GM12873 (cell line): Measurements from ENCODE around the gene PHOSPHO1.

Experiments
- TF ChIP-seq, protein P1 (sequence below): IDR thresholded peaks from 2 replicates; pipeline ENCODE4 v1.5.1; 2012; ENCODE audit warnings: low read depth, mild to moderate bottlenecking, moderate library complexity, low read length, control low read depth; ENCODE audit not compliant: insufficient read depth; ENCODE audit errors: missing control alignments

Gene PHOSPHO1

GRCh38 chr17:49260817-49261291 lies 30.3 kb upstream of the PHOSPHO1 start:
- TF ChIP-seq, protein P1, sequence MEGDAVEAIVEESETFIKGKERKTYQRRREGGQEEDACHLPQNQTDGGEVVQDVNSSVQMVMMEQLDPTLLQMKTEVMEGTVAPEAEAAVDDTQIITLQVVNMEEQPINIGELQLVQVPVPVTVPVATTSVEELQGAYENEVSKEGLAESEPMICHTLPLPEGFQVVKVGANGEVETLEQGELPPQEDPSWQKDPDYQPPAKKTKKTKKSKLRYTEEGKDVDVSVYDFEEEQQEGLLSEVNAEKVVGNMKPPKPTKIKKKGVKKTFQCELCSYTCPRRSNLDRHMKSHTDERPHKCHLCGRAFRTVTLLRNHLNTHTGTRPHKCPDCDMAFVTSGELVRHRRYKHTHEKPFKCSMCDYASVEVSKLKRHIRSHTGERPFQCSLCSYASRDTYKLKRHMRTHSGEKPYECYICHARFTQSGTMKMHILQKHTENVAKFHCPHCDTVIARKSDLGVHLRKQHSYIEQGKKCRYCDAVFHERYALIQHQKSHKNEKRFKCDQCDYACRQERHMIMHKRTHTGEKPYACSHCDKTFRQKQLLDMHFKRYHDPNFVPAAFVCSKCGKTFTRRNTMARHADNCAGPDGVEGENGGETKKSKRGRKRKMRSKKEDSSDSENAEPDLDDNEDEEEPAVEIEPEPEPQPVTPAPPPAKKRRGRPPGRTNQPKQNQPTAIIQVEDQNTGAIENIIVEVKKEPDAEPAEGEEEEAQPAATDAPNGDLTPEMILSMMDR = no peak

DNA sequence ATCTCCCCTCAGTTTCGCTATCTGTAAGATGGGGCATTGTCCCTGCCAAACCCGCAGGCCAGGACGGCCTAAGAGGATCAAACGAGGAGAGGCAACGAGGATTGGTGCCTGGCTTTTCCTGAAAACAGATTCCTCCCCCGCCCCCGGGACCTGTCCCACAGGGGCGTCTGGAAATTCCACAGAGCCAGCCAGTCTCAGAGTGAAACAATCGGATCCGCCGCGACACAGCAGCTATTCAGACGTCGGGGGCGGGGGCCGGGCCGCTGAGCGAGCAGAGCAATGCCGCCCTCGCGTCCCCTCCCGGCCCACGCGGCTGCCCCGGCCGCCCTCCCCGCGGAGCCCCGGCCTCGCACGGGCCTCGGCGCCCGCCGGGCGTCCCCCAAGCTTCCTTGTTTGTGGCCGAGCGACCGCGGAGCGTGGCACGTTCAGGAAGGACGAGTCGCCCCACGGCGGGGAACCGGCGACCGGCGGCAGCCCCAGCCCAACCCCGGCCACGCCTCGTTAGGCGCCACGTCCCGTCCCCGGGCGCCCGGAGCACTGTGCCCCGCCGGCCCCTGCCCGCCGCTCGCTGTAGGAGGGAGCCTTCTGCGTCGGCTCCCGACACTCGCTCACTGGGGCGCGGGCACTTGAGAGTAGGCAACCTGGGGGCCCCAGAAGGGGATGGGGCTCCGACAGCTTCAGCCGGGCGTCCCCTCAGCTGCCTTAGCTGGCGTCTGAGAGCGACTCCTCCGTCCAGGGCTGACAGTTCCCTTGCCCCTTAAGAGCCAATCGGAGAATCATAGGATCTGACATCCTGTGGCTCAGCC lies 29.6 kb upstream of the PHOSPHO1 start:
- TF ChIP-seq, protein P1 = no peak

DNA sequence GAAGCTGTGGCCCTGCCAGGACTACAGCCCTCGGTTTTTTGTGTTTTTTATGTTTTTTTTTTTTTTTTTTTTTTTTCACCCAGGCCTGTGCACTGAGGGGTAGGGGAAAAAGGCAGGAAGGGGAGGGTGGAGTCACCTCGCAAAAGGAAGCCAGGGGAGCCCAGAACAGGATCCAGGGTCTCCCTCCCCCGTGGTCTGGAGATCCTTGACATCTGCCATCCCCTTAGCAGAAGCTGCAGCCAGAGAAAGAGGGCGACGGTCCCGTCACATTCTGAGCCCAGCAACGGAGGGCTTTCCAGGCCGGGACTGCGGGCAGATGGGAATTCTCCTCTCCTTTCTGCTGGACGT lies 29.1 kb upstream of the PHOSPHO1 start:
- TF ChIP-seq, protein P1 = no peak

GRCh38 chr17:49258394-49258793 lies 27.8 kb upstream of the PHOSPHO1 start:
- TF ChIP-seq, protein P1 = no peak

DNA sequence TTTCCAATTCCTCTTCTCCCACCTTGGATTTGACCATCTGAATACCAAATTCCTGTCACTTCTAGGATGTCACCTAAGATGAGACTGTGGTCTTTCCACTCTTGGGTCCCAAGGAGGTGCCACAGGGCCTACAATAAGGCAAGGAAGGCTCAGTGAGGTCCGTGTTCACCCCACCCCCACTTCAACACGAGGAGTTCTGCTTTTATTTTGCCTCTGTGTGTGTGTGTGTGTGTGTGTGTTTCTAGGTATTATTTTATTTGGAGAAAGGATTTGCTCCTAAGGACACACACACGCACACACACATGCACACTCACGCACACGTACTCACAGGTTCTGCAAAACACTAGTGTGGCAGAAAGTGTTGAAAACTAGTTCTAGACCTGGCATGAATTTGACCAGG lies 24.5 kb upstream of the PHOSPHO1 start:
- TF ChIP-seq, protein P1 = no peak

DNA sequence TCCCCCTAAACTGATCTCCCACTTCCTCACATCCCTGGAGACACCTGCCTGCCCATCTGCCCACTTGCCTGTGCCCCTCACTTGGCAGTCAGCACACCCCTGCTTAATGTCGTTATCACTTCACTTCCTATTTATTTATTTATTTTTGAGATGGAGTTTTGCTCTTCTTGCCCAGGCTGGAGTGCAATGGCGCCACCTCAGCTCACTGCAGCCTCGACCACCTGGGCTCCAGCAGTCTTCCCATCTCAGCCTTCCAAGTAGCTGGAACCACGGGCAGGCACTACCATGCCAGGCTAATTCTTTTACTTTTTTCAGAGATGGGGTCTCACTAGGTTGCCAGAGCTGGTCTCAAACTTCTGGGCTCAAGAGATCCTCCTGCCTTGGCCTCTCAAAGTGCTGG lies 23.5 kb upstream of the PHOSPHO1 start:
- TF ChIP-seq, protein P1 = no peak

DNA sequence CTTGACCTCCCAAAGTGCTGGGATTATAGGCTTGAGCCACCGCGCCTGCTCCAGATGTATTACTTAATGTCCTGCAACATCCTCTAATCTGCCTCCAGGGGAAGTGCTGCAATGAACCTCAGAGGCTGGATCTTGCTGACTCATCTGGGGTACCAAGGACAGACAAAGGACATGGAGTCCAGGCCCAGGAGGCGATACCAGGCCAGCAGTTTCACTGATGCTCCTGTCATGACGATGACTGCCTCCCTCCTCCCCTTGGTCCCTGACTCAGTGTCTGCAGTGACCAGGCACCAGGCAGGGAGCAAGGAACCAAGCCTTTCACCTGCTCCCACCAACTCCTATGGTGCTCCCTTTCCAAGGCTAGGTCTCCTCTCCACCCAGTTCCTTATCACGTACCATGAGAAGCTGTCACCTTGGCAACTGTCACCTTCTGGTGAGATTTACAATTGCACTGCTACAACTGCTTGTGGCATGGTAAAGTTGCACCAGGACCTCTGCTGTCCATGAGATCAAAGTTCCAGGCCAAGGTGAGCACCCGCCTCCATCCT lies 21.6 kb upstream of the PHOSPHO1 start:
- TF ChIP-seq, protein P1 = peak; percentile 3
